ENCODE results near the gene VGLL1. TPM values are rescaled to one million over a fixed set of nuclear protein-coding genes. Genes with fewer than 3 reads are reported as not detected.

VGLL1 gene
- total RNA-seq, 1 donor from 2014 or later: 1.3 TPM

- Histone ChIP-seq H3K9me3 (ENCODE audit: insufficient read depth, low read depth, low read length) (no peaks in the 10 kb centered on the region), H3K36me3 (ENCODE audit: insufficient read depth, low read length) (no peaks in the 10 kb centered on the region), H4K20me1 (ENCODE audit: insufficient read depth, low read length) (no peaks in the 10 kb centered on the region), H3K27ac (ENCODE audit: low read depth, low read length) (no peak overlapping the region), H3K4me3 (ENCODE audit: insufficient read depth, low read depth, low read length) (no peak overlapping the region), H3K9ac (ENCODE audit: low read length) (no peak overlapping the region), H3K79me2 (ENCODE audit: insufficient read depth, low read length) (no peaks in the 10 kb centered on the region), H3K27me3 (ENCODE audit: insufficient read depth, low read length) (no peaks in the 10 kb centered on the region), H3K4me1 (ENCODE audit: insufficient read depth, low read length) (no peaks in the 10 kb centered on the region), H2AFZ (ENCODE audit: low read depth, low read length) (no peak overlapping the region), H3K4me2 (ENCODE audit: low read length) (no peak overlapping the region)
- TF ChIP-seq CTCF (IDR thresholded peaks at IDR 0.05; ENCODE audit: insufficient read depth, low read depth, low read length) (no peak), EZH2 (IDR thresholded peaks at IDR 0.05; ENCODE audit: insufficient read depth, low read length) (no peak)
- no peaks in the 10 kb centered on the region for H3K36me3 Mint-ChIP-seq (ENCODE audit: low read depth, unreplicated experiment)
- H3K4me1 Mint-ChIP-seq (ENCODE audit: low read depth, unreplicated experiment): peaks cover 8% of the 10 kb centered on the region
- no peaks in the 10 kb centered on the region for H3K9me3 Mint-ChIP-seq (ENCODE audit: unreplicated experiment)
- H3K27me3 Mint-ChIP-seq (ENCODE audit: low read depth, unreplicated experiment): no peaks in the 10 kb centered on the region
- H3K27ac Mint-ChIP-seq (ENCODE audit: unreplicated experiment): no peak overlapping the region
- FAIRE-seq: no peak
- no peak overlapping the region for H3K4me3 Mint-ChIP-seq (ENCODE audit: unreplicated experiment)
- no peak for DNase-seq (ENCODE audit: low read depth)
Measured at GRCh38 chrX:136588036-136588435, 56.0 kb downstream of the VGLL1 start.

- no peak overlapping the region for H3K9ac ChIP-seq (ENCODE audit: low read length)
- no peak overlapping the region for H3K27ac Mint-ChIP-seq (ENCODE audit: unreplicated experiment)
- H3K27me3 Mint-ChIP-seq (ENCODE audit: low read depth, unreplicated experiment): no peaks in the 10 kb centered on the region
- no peak overlapping the region for H3K27ac ChIP-seq (ENCODE audit: low read depth, low read length)
- TF ChIP-seq CTCF (IDR thresholded peaks at IDR 0.05; ENCODE audit: insufficient read depth, low read depth, low read length) (no peak), EZH2 (IDR thresholded peaks at IDR 0.05; ENCODE audit: insufficient read depth, low read length) (no peak)
- no peak overlapping the region for H3K4me3 ChIP-seq (ENCODE audit: insufficient read depth, low read depth, low read length)
- no peaks in the 10 kb centered on the region for H4K20me1 ChIP-seq (ENCODE audit: insufficient read depth, low read length)
- no peaks in the 10 kb centered on the region for H3K27me3 ChIP-seq (ENCODE audit: insufficient read depth, low read length)
- no peak overlapping the region for H3K4me2 ChIP-seq (ENCODE audit: low read length)
- DNase-seq (ENCODE audit: low read depth) (no peak), FAIRE-seq (no peak)
- H3K9me3 ChIP-seq (ENCODE audit: insufficient read depth, low read depth, low read length): no peaks in the 10 kb centered on the region
- no peaks in the 10 kb centered on the region for H3K79me2 ChIP-seq (ENCODE audit: insufficient read depth, low read length)
- no peaks in the 10 kb centered on the region for H3K4me1 ChIP-seq (ENCODE audit: insufficient read depth, low read length)
- H3K4me1 Mint-ChIP-seq (ENCODE audit: low read depth, unreplicated experiment): peaks cover 8% of the 10 kb centered on the region
- H3K36me3 ChIP-seq (ENCODE audit: insufficient read depth, low read length): no peaks in the 10 kb centered on the region
- no peaks in the 10 kb centered on the region for H3K9me3 Mint-ChIP-seq (ENCODE audit: unreplicated experiment)
- H2AFZ ChIP-seq (ENCODE audit: low read depth, low read length): no peak overlapping the region
- H3K4me3 Mint-ChIP-seq (ENCODE audit: unreplicated experiment): no peak overlapping the region
- no peaks in the 10 kb centered on the region for H3K36me3 Mint-ChIP-seq (ENCODE audit: low read depth, unreplicated experiment)
Measured at GRCh38 chrX:136589966-136590365, 58.0 kb downstream of the VGLL1 start.

- no peak overlapping the region for H3K9ac ChIP-seq (ENCODE audit: low read length)
Measured at GRCh38 chrX:136597356-136597755, 65.3 kb downstream of the VGLL1 start.

More at GRCh38 chrX:136597356-136597755, 65.3 kb downstream of the VGLL1 start:
- DNase-seq (ENCODE audit: low read depth): no peak
- Mint-ChIP-seq H3K4me3 (ENCODE audit: unreplicated experiment) (no peak overlapping the region), H3K36me3 (ENCODE audit: low read depth, unreplicated experiment) (no peaks in the 10 kb centered on the region), H3K9me3 (ENCODE audit: unreplicated experiment) (no peaks in the 10 kb centered on the region), H3K27me3 (ENCODE audit: low read depth, unreplicated experiment) (peaks cover 5% of the 10 kb centered on the region), H3K27ac (ENCODE audit: unreplicated experiment) (no peak overlapping the region), H3K4me1 (ENCODE audit: low read depth, unreplicated experiment) (no peaks in the 10 kb centered on the region)
- Histone ChIP-seq H3K27ac (ENCODE audit: low read depth, low read length) (no peak overlapping the region), H3K4me1 (ENCODE audit: insufficient read depth, low read length) (no peaks in the 10 kb centered on the region), H3K36me3 (ENCODE audit: insufficient read depth, low read length) (no peaks in the 10 kb centered on the region), H2AFZ (ENCODE audit: low read depth, low read length) (no peak overlapping the region), H3K79me2 (ENCODE audit: insufficient read depth, low read length) (no peaks in the 10 kb centered on the region), H3K9me3 (ENCODE audit: insufficient read depth, low read depth, low read length) (no peaks in the 10 kb centered on the region), H3K4me2 (ENCODE audit: low read length) (no peak overlapping the region), H3K27me3 (ENCODE audit: insufficient read depth, low read length) (no peaks in the 10 kb centered on the region), H3K4me3 (ENCODE audit: insufficient read depth, low read depth, low read length) (no peak overlapping the region), H4K20me1 (ENCODE audit: insufficient read depth, low read length) (no peaks in the 10 kb centered on the region)
- TF ChIP-seq CTCF (IDR thresholded peaks at IDR 0.05; ENCODE audit: insufficient read depth, low read depth, low read length): no peak
- TF ChIP-seq EZH2 (IDR thresholded peaks at IDR 0.05; ENCODE audit: insufficient read depth, low read length): no peak
- FAIRE-seq: no peak

Data from astrocyte (in vitro differentiated cells and primary cell).